NCI-H2081 treated with DMSO at 0.1 percent for 48 hours (cell line): ENCODE measurements around the gene KCNV2.

Source experiments
- DNase-seq: peaks from one replicate; lab custom pipeline; 2025; lab: John Stamatoyannopoulos, UW

Gene KCNV2

GRCh38 chr9:2720179-2720654 lies 2.9 kb downstream of the KCNV2 start:
- no peak for DNase-seq

- DNase-seq, result no peak
Observed at GRCh38 chr9:2722715-2723114, 5.4 kb downstream of the KCNV2 start.

- no peak for DNase-seq
Observed at GRCh38 chr9:2723376-2724065, 6.2 kb downstream of the KCNV2 start.

- no peak for DNase-seq
Observed at GRCh38 chr9:2725126-2725525, 7.8 kb downstream of the KCNV2 start.

GRCh38 chr9:2725898-2726649 lies 8.8 kb downstream of the KCNV2 start:
- no peak for DNase-seq

- no peak for DNase-seq
Observed at GRCh38 chr9:2726650-2727340, 9.5 kb downstream of the KCNV2 start.

GRCh38 chr9:2727374-2727773 lies 10.1 kb downstream of the KCNV2 start:
- DNase-seq, result no peak

- peak; percentile 43 for DNase-seq
Observed at GRCh38 chr9:2727966-2728613, 10.8 kb downstream of the KCNV2 start.

GRCh38 chr9:2729003-2729402 lies 11.7 kb downstream of the KCNV2 start:
- DNase-seq, result no peak

- no peak for DNase-seq
Observed at GRCh38 chr9:2729721-2730120, 12.4 kb downstream of the KCNV2 start.

GRCh38 chr9:2730971-2731370 lies 13.7 kb downstream of the KCNV2 start:
- DNase-seq, result no peak

GRCh38 chr9:2732492-2732891 lies 15.2 kb downstream of the KCNV2 start:
- no peak for DNase-seq

- DNase-seq, result no peak
Observed at GRCh38 chr9:2740616-2741015, 23.3 kb downstream of the KCNV2 start.

GRCh38 chr9:2741441-2742158 lies 24.3 kb downstream of the KCNV2 start:
- DNase-seq, result no peak

GRCh38 chr9:2742214-2742613 lies 24.9 kb downstream of the KCNV2 start:
- no peak for DNase-seq

GRCh38 chr9:2743937-2744529 lies 26.7 kb downstream of the KCNV2 start:
- no peak for DNase-seq

- no peak for DNase-seq
Observed at GRCh38 chr9:2745560-2746380, 28.5 kb downstream of the KCNV2 start.

GRCh38 chr9:2749485-2749884 lies 32.2 kb downstream of the KCNV2 start:
- no peak for DNase-seq

- DNase-seq, result peak; percentile 49
Observed at GRCh38 chr9:2755285-2755684, 38.0 kb downstream of the KCNV2 start.

GRCh38 chr9:2758162-2758897 lies 41.0 kb downstream of the KCNV2 start:
- no peak for DNase-seq
